ENCODE measurements around the gene TCF12.
"Not testable (repeated sequence)": the region's sequence is repeated elsewhere in the genome, so short reads cannot be mapped to it uniquely, and the experiment has no call there.

Gene TCF12

GRCh38 chr15:56917652-56918045 is 795 bp upstream of the TCF12 start:
- peaks cover 13% of the 10 kb centered on the region for H3K4me1 ChIP-seq (ENCODE audit: control insufficient read depth, low read depth, low read length)
- no peak overlapping the region for H3K27ac ChIP-seq (ENCODE audit: low read length)
- H3K9me3 ChIP-seq (ENCODE audit: control insufficient read depth, low read depth, low read length): no peaks in the 10 kb centered on the region
- H3K36me3 ChIP-seq (ENCODE audit: control insufficient read depth, low read depth, low read length): peaks cover 8% of the 10 kb centered on the region
- peaks cover 11% of the 10 kb centered on the region for H3K27me3 ChIP-seq (ENCODE audit: control insufficient read depth, insufficient read depth, low read length)
- H3K9ac ChIP-seq (ENCODE audit: low read length): peak overlapping the region; percentile 64
- H3K4me3 ChIP-seq (ENCODE audit: low read length): peak overlapping the region; percentile 88

DNA sequence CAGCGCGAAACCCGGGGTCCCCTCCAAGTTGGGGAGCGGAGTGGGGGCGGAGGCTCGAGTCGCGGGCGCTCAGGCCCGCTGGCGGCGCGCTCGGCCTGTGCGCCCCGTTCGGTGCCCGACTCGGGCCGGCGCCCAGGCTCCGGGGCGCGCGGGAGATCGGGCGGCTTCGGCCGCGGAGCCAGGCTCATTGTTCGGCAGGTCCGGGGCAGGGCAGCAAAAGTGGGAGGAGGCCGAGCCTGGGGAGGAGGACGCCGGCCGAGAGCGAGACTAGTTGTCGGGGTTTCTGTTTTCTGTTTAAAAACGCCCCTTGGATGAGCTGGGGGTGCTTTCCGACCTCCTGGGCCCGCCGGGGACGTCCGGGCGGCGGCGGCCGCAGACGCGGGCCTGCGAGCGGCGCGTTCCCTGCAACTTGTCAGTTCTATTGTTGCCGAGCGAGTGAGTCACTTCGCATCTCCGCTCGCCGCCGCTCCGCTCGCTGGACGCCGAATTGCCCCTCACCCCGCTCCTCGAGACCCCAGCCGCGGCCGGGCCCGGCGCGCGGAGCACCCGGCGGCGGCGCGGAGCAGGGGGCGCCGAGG is 676 bp downstream of the TCF12 start:
- H3K9ac ChIP-seq (ENCODE audit: low read length): peak overlapping the region; percentile 95
- no peaks in the 10 kb centered on the region for H3K9me3 ChIP-seq (ENCODE audit: control insufficient read depth, low read depth, low read length)
- H3K27me3 ChIP-seq (ENCODE audit: control insufficient read depth, insufficient read depth, low read length): peaks cover 11% of the 10 kb centered on the region
- H3K4me1 ChIP-seq (ENCODE audit: control insufficient read depth, low read depth, low read length): peaks cover 13% of the 10 kb centered on the region
- H3K4me3 ChIP-seq (ENCODE audit: low read length): peak overlapping the region; percentile 88
- H3K36me3 ChIP-seq (ENCODE audit: control insufficient read depth, low read depth, low read length): peaks cover 17% of the 10 kb centered on the region
- peak overlapping the region; percentile 88 for H3K27ac ChIP-seq (ENCODE audit: low read length)

GRCh38 chr15:56919609-56920366 is 1.3 kb downstream of the TCF12 start:
- H3K4me3 ChIP-seq (ENCODE audit: low read length): peak overlapping the region; percentile 88
- peak overlapping the region; percentile 95 for H3K9ac ChIP-seq (ENCODE audit: low read length)
- H3K9me3 ChIP-seq (ENCODE audit: control insufficient read depth, low read depth, low read length): no peaks in the 10 kb centered on the region
- peaks cover 13% of the 10 kb centered on the region for H3K4me1 ChIP-seq (ENCODE audit: control insufficient read depth, low read depth, low read length)
- peaks cover 17% of the 10 kb centered on the region for H3K36me3 ChIP-seq (ENCODE audit: control insufficient read depth, low read depth, low read length)
- peaks cover 11% of the 10 kb centered on the region for H3K27me3 ChIP-seq (ENCODE audit: control insufficient read depth, insufficient read depth, low read length)
- H3K27ac ChIP-seq (ENCODE audit: low read length): peak overlapping the region; percentile 88

DNA sequence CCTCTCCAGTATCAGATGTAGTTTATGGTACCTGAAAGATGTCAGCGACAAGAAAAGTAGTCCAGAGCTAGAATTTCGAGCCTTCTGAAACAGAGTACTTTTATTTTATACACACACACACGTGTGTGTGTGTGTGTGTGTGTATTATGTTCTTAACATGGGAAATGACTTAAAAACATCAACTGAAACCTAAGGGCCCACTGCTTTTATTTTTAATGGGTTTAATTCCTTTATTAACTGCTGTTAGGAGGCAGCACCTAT is 1.9 kb downstream of the TCF12 start:
- H3K9me3 ChIP-seq (ENCODE audit: control insufficient read depth, low read depth, low read length): no peaks in the 10 kb centered on the region
- H3K9ac ChIP-seq (ENCODE audit: low read length): peak overlapping the region; percentile 95
- H3K4me3 ChIP-seq (ENCODE audit: low read length): peak overlapping the region; percentile 88
- H3K27me3 ChIP-seq (ENCODE audit: control insufficient read depth, insufficient read depth, low read length): peaks cover 11% of the 10 kb centered on the region
- peaks cover 17% of the 10 kb centered on the region for H3K36me3 ChIP-seq (ENCODE audit: control insufficient read depth, low read depth, low read length)
- H3K27ac ChIP-seq (ENCODE audit: low read length): peak overlapping the region; percentile 61
- peaks cover 13% of the 10 kb centered on the region for H3K4me1 ChIP-seq (ENCODE audit: control insufficient read depth, low read depth, low read length)

- Histone ChIP-seq H3K27ac (ENCODE audit: low read length) (no peak overlapping the region), H3K27me3 (ENCODE audit: control insufficient read depth, insufficient read depth, low read length) (no peaks in the 10 kb centered on the region), H3K36me3 (ENCODE audit: control insufficient read depth, low read depth, low read length) (peaks cover 22% of the 10 kb centered on the region), H3K9me3 (ENCODE audit: control insufficient read depth, low read depth, low read length) (no peaks in the 10 kb centered on the region), H3K9ac (ENCODE audit: low read length) (no peak overlapping the region), H3K4me3 (ENCODE audit: low read length) (no peak overlapping the region), H3K4me1 (ENCODE audit: control insufficient read depth, low read depth, low read length) (peaks cover 24% of the 10 kb centered on the region)
Observed at GRCh38 chr15:56923174-56923591, 4.7 kb downstream of the TCF12 start.

DNA sequence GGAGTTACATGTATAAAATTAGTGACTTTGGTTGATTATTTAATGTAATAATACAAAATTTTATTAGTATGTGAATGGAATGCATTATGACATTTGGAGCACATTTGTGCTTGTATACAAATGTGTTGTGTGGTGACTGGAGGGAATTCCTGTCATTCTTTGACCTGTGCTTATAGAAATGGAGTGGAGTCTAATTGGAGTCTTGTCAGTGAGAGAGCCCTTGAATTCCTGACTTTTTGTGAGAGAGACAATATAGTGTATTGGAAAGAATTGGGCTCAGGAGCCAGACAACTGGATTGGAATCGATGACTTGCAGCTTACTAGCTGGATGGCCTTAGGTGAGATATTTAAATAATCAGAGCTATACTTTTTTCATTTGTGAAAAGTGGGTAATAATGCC is 9.4 kb downstream of the TCF12 start:
- Histone ChIP-seq H3K27me3 (ENCODE audit: control insufficient read depth, insufficient read depth, low read length) (no peaks in the 10 kb centered on the region), H3K4me3 (ENCODE audit: low read length) (no peak overlapping the region), H3K9me3 (ENCODE audit: control insufficient read depth, low read depth, low read length) (no peaks in the 10 kb centered on the region), H3K9ac (ENCODE audit: low read length) (no peak overlapping the region), H3K27ac (ENCODE audit: low read length) (no peak overlapping the region), H3K4me1 (ENCODE audit: control insufficient read depth, low read depth, low read length) (peaks cover 22% of the 10 kb centered on the region), H3K36me3 (ENCODE audit: control insufficient read depth, low read depth, low read length) (peaks cover 14% of the 10 kb centered on the region)

GRCh38 chr15:56929399-56929798 is 11.0 kb downstream of the TCF12 start:
- peaks cover 5% of the 10 kb centered on the region for H3K36me3 ChIP-seq (ENCODE audit: control insufficient read depth, low read depth, low read length)
- no peak overlapping the region for H3K27ac ChIP-seq (ENCODE audit: low read length)
- H3K27me3 ChIP-seq (ENCODE audit: control insufficient read depth, insufficient read depth, low read length): no peaks in the 10 kb centered on the region
- H3K9ac ChIP-seq (ENCODE audit: low read length): no peak overlapping the region
- no peak overlapping the region for H3K4me3 ChIP-seq (ENCODE audit: low read length)
- H3K4me1 ChIP-seq (ENCODE audit: control insufficient read depth, low read depth, low read length): peaks cover 22% of the 10 kb centered on the region
- no peaks in the 10 kb centered on the region for H3K9me3 ChIP-seq (ENCODE audit: control insufficient read depth, low read depth, low read length)

DNA sequence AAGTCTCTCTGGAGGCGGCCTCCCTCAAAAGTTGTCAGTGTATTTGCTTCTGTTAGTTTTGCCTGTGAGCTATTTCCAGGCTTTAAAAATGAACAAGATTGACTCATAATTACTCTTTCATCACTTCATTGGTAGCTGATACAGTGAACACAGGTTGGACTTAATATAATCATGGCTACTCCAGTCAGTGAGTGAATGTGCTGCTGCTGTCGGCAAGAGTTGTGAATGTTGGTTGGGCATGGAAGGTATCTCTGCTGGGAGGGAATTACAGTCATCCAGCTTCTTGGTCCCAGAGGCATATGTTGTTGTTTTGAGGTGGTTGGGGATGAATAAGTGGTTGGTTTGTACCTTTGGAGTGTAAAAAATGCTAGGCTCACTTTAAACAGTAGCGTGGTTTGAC is 11.5 kb downstream of the TCF12 start:
- no peaks in the 10 kb centered on the region for H3K9me3 ChIP-seq (ENCODE audit: control insufficient read depth, low read depth, low read length)
- peaks cover 22% of the 10 kb centered on the region for H3K4me1 ChIP-seq (ENCODE audit: control insufficient read depth, low read depth, low read length)

DNA sequence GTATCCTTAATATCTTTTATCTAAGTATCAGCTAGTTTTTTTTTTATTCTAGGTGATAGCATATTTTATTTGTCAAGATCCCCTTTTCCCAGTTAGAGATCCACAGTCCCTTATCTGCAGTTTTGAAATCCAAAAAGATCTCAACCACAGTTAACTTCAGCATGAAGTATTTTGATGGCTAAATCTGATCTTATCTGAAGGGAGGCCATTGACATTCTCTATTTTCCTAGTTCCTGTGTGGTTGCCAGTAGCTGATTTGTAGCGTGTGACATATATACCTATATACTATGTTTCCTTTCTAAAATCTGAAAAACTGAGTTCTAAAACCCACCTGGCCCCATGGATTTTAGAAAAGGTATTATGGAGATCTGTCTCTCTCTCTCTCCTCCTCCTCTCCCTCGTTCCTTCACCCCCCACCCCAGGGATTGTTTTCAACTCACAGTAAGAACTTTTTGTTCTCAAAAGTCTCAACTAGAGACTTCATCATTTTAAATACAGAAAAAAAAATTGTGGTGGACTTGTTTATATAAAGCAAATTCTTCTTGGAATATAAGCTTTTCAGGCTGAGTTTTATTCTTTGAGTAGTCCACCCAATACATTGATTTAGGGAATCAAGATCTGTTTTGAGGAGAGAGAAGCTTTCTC is 12.3 kb downstream of the TCF12 start:
- Histone ChIP-seq H3K4me1 (ENCODE audit: control insufficient read depth, low read depth, low read length) (peaks cover 22% of the 10 kb centered on the region), H3K27me3 (ENCODE audit: control insufficient read depth, insufficient read depth, low read length) (no peaks in the 10 kb centered on the region), H3K27ac (ENCODE audit: low read length) (no peak overlapping the region), H3K9me3 (ENCODE audit: control insufficient read depth, low read depth, low read length) (no peaks in the 10 kb centered on the region), H3K9ac (ENCODE audit: low read length) (no peak overlapping the region), H3K36me3 (ENCODE audit: control insufficient read depth, low read depth, low read length) (no peaks in the 10 kb centered on the region), H3K4me3 (ENCODE audit: low read length) (no peak overlapping the region)

More for the DNA sequence above, 11.5 kb downstream of the TCF12 start:
- Histone ChIP-seq H3K4me3 (ENCODE audit: low read length) (no peak overlapping the region), H3K27ac (ENCODE audit: low read length) (no peak overlapping the region), H3K9ac (ENCODE audit: low read length) (no peak overlapping the region), H3K27me3 (ENCODE audit: control insufficient read depth, insufficient read depth, low read length) (no peaks in the 10 kb centered on the region), H3K36me3 (ENCODE audit: control insufficient read depth, low read depth, low read length) (peaks cover 5% of the 10 kb centered on the region)

GRCh38 chr15:56931639-56932508 is 13.4 kb downstream of the TCF12 start:
- Histone ChIP-seq H3K4me3 (ENCODE audit: low read length) (no peak overlapping the region), H3K9me3 (ENCODE audit: control insufficient read depth, low read depth, low read length) (no peaks in the 10 kb centered on the region), H3K27ac (ENCODE audit: low read length) (no peak overlapping the region), H3K9ac (ENCODE audit: low read length) (no peak overlapping the region), H3K36me3 (ENCODE audit: control insufficient read depth, low read depth, low read length) (no peaks in the 10 kb centered on the region), H3K27me3 (ENCODE audit: control insufficient read depth, insufficient read depth, low read length) (no peaks in the 10 kb centered on the region), H3K4me1 (ENCODE audit: control insufficient read depth, low read depth, low read length) (peaks cover 16% of the 10 kb centered on the region)

- H3K36me3 ChIP-seq (ENCODE audit: control insufficient read depth, low read depth, low read length); H3K9ac ChIP-seq (ENCODE audit: low read length); H3K9me3 ChIP-seq (ENCODE audit: control insufficient read depth, low read depth, low read length); H3K27ac ChIP-seq (ENCODE audit: low read length); H3K27me3 ChIP-seq (ENCODE audit: control insufficient read depth, insufficient read depth, low read length); H3K4me3 ChIP-seq (ENCODE audit: low read length): not testable (repeated sequence)
- peaks cover 10% of the 10 kb centered on the region for H3K4me1 ChIP-seq (ENCODE audit: control insufficient read depth, low read depth, low read length)
Observed at GRCh38 chr15:56932509-56932868, 14.0 kb downstream of the TCF12 start.

Measured in iPS-18a (cell line).